ENCODE results near the gene TTC23. TPM values are rescaled to one million over a fixed set of nuclear protein-coding genes. Genes with fewer than 3 reads are reported as not detected.
A peak's percentile ranks its signal among the peaks of the same experiment; 100 is the strongest.

TTC23 gene
- polyA plus RNA-seq, 2 donors = 7.2 to 8.4 TPM

GRCh38 chr15:99182791-99183190, 66.6 kb downstream of the TTC23 start:
- peaks cover 0 to 2% of the 10 kb centered on the region in 2 donors for H3K4me1 ChIP-seq (ENCODE audit: control insufficient read depth in 2 of 2, insufficient read depth in 2 of 2, low read length in 1 of 2)
- H3K36me3 ChIP-seq (ENCODE audit: control insufficient read depth in 2 of 2, insufficient read depth in 2 of 2, low read length in 1 of 2) = peaks cover 0 to 2% of the 10 kb centered on the region in 2 donors
- no peak overlapping the region for H3K4me3 ChIP-seq (ENCODE audit: low read depth in 1 of 2, low read length in 2 of 2)
- no peaks in the 10 kb centered on the region for H3K27me3 ChIP-seq (ENCODE audit: control insufficient read depth in 1 of 2, insufficient read depth in 2 of 2, low read length in 2 of 2)
- no peaks in the 10 kb centered on the region for H3K9me3 ChIP-seq (ENCODE audit: control insufficient read depth in 2 of 2, insufficient read depth in 1 of 2, low read depth in 1 of 2, low read length in 1 of 2)
- WGBS, 2 donors = 84 to 93% methylated on average over 1 of the region's 1 CpG
- no peak overlapping the region for H3K27ac ChIP-seq (ENCODE audit: low read depth in 2 of 2, low read length in 1 of 2)

- no peak overlapping the region for H3K4me3 ChIP-seq (ENCODE audit: low read depth in 1 of 2, low read length in 2 of 2)
- WGBS, 2 donors = 38 to 48% methylated on average over 4 of the region's 4 CpGs
- peaks cover 0 to 2% of the 10 kb centered on the region in 2 donors for H3K4me1 ChIP-seq (ENCODE audit: control insufficient read depth in 2 of 2, insufficient read depth in 2 of 2, low read length in 1 of 2)
- no peaks in the 10 kb centered on the region for H3K9me3 ChIP-seq (ENCODE audit: control insufficient read depth in 2 of 2, insufficient read depth in 1 of 2, low read depth in 1 of 2, low read length in 1 of 2)
- H3K36me3 ChIP-seq (ENCODE audit: control insufficient read depth in 2 of 2, insufficient read depth in 2 of 2, low read length in 1 of 2) = peaks cover 0 to 2% of the 10 kb centered on the region in 2 donors
- H3K27ac ChIP-seq (ENCODE audit: low read depth in 2 of 2, low read length in 1 of 2) = peak overlapping the region; percentile 0 to 61
- H3K27me3 ChIP-seq (ENCODE audit: control insufficient read depth in 1 of 2, insufficient read depth in 2 of 2, low read length in 2 of 2) = no peaks in the 10 kb centered on the region
These were observed 67.8 kb downstream of the TTC23 start for GRCh38 chr15:99181545-99181971.

- H3K4me3 ChIP-seq (ENCODE audit: low read depth in 1 of 2, low read length in 2 of 2) = no peak overlapping the region
- no peaks in the 10 kb centered on the region for H3K27me3 ChIP-seq (ENCODE audit: control insufficient read depth in 1 of 2, insufficient read depth in 2 of 2, low read length in 2 of 2)
- H3K36me3 ChIP-seq (ENCODE audit: control insufficient read depth in 2 of 2, insufficient read depth in 2 of 2, low read length in 1 of 2) = peaks cover 0 to 2% of the 10 kb centered on the region in 2 donors
- 75 to 90% methylated on average over 2 of the region's 2 CpGs for WGBS, 2 donors
- no peaks in the 10 kb centered on the region for H3K9me3 ChIP-seq (ENCODE audit: control insufficient read depth in 2 of 2, insufficient read depth in 1 of 2, low read depth in 1 of 2, low read length in 1 of 2)
- H3K27ac ChIP-seq (ENCODE audit: low read depth in 2 of 2, low read length in 1 of 2) = peak overlapping the region in 1 of 2 donors; percentile 61
- H3K4me1 ChIP-seq (ENCODE audit: control insufficient read depth in 2 of 2, insufficient read depth in 2 of 2, low read length in 1 of 2) = peaks cover 0 to 2% of the 10 kb centered on the region in 2 donors
These were observed 68.4 kb downstream of the TTC23 start for GRCh38 chr15:99180964-99181306.

- WGBS, 2 donors = 52 to 69% methylated on average over 3 of the region's 3 CpGs
- no peaks in the 10 kb centered on the region for H3K27me3 ChIP-seq (ENCODE audit: control insufficient read depth in 1 of 2, insufficient read depth in 2 of 2, low read length in 2 of 2)
- H3K4me3 ChIP-seq (ENCODE audit: low read depth in 1 of 2, low read length in 2 of 2) = no peak overlapping the region
- H3K36me3 ChIP-seq (ENCODE audit: control insufficient read depth in 2 of 2, insufficient read depth in 2 of 2, low read length in 1 of 2) = peaks cover 0 to 2% of the 10 kb centered on the region in 2 donors
- H3K4me1 ChIP-seq (ENCODE audit: control insufficient read depth in 2 of 2, insufficient read depth in 2 of 2, low read length in 1 of 2) = peaks cover 0 to 2% of the 10 kb centered on the region in 2 donors
- peak overlapping the region in 1 of 2 donors; percentile 5 for H3K27ac ChIP-seq (ENCODE audit: low read depth in 2 of 2, low read length in 1 of 2)
- H3K9me3 ChIP-seq (ENCODE audit: control insufficient read depth in 2 of 2, insufficient read depth in 1 of 2, low read depth in 1 of 2, low read length in 1 of 2) = no peaks in the 10 kb centered on the region
These were observed 69.1 kb downstream of the TTC23 start for GRCh38 chr15:99180086-99180963.

GRCh38 chr15:99177679-99178078, 71.7 kb downstream of the TTC23 start:
- no peaks in the 10 kb centered on the region for H3K27me3 ChIP-seq (ENCODE audit: control insufficient read depth in 1 of 2, insufficient read depth in 2 of 2, low read length in 2 of 2)
- no peak overlapping the region for H3K4me3 ChIP-seq (ENCODE audit: low read depth in 1 of 2, low read length in 2 of 2)
- H3K9me3 ChIP-seq (ENCODE audit: control insufficient read depth in 2 of 2, insufficient read depth in 1 of 2, low read depth in 1 of 2, low read length in 1 of 2) = no peaks in the 10 kb centered on the region
- H3K4me1 ChIP-seq (ENCODE audit: control insufficient read depth in 2 of 2, insufficient read depth in 2 of 2, low read length in 1 of 2) = peaks cover 0 to 2% of the 10 kb centered on the region in 2 donors
- no peak overlapping the region for H3K27ac ChIP-seq (ENCODE audit: low read depth in 2 of 2, low read length in 1 of 2)
- 66 to 85% methylated on average over 2 of the region's 2 CpGs for WGBS, 2 donors
- H3K36me3 ChIP-seq (ENCODE audit: control insufficient read depth in 2 of 2, insufficient read depth in 2 of 2, low read length in 1 of 2) = peaks cover 0 to 9% of the 10 kb centered on the region in 2 donors

- Histone ChIP-seq H3K27me3 (ENCODE audit: control insufficient read depth in 1 of 2, insufficient read depth in 2 of 2, low read length in 2 of 2) (no peaks in the 10 kb centered on the region), H3K4me1 (ENCODE audit: control insufficient read depth in 2 of 2, insufficient read depth in 2 of 2, low read length in 1 of 2) (peaks cover 0 to 2% of the 10 kb centered on the region in 2 donors), H3K27ac (ENCODE audit: low read depth in 2 of 2, low read length in 1 of 2) (peak overlapping the region in 1 of 2 donors; percentile 34), H3K36me3 (ENCODE audit: control insufficient read depth in 2 of 2, insufficient read depth in 2 of 2, low read length in 1 of 2) (peaks cover 2 to 12% of the 10 kb centered on the region in 2 donors), H3K4me3 (ENCODE audit: low read depth in 1 of 2, low read length in 2 of 2) (no peak overlapping the region), H3K9me3 (ENCODE audit: control insufficient read depth in 2 of 2, insufficient read depth in 1 of 2, low read depth in 1 of 2, low read length in 1 of 2) (no peaks in the 10 kb centered on the region)
- 85 to 88% methylated on average over 2 of the region's 2 CpGs for WGBS, 2 donors
These were observed 72.6 kb downstream of the TTC23 start for GRCh38 chr15:99176757-99177156.

GRCh38 chr15:99174567-99175395, 74.6 kb downstream of the TTC23 start:
- Histone ChIP-seq H3K4me3 (ENCODE audit: low read depth in 1 of 2, low read length in 2 of 2) (no peak overlapping the region), H3K27me3 (ENCODE audit: control insufficient read depth in 1 of 2, insufficient read depth in 2 of 2, low read length in 2 of 2) (no peaks in the 10 kb centered on the region), H3K27ac (ENCODE audit: low read depth in 2 of 2, low read length in 1 of 2) (peak overlapping the region; percentile 40 to 74), H3K9me3 (ENCODE audit: control insufficient read depth in 2 of 2, insufficient read depth in 1 of 2, low read depth in 1 of 2, low read length in 1 of 2) (no peaks in the 10 kb centered on the region), H3K4me1 (ENCODE audit: control insufficient read depth in 2 of 2, insufficient read depth in 2 of 2, low read length in 1 of 2) (no peaks in the 10 kb centered on the region), H3K36me3 (ENCODE audit: control insufficient read depth in 2 of 2, insufficient read depth in 2 of 2, low read length in 1 of 2) (peaks cover 2 to 17% of the 10 kb centered on the region in 2 donors)
- WGBS, 2 donors = 66 to 72% methylated on average over 15 of the region's 15 CpGs

GRCh38 chr15:99172989-99173388, 76.4 kb downstream of the TTC23 start:
- Histone ChIP-seq H3K27me3 (ENCODE audit: control insufficient read depth in 1 of 2, insufficient read depth in 2 of 2, low read length in 2 of 2) (no peaks in the 10 kb centered on the region), H3K36me3 (ENCODE audit: control insufficient read depth in 2 of 2, insufficient read depth in 2 of 2, low read length in 1 of 2) (peaks cover 2 to 18% of the 10 kb centered on the region in 2 donors), H3K4me3 (ENCODE audit: low read depth in 1 of 2, low read length in 2 of 2) (no peak overlapping the region), H3K9me3 (ENCODE audit: control insufficient read depth in 2 of 2, insufficient read depth in 1 of 2, low read depth in 1 of 2, low read length in 1 of 2) (no peaks in the 10 kb centered on the region), H3K4me1 (ENCODE audit: control insufficient read depth in 2 of 2, insufficient read depth in 2 of 2, low read length in 1 of 2) (no peaks in the 10 kb centered on the region), H3K27ac (ENCODE audit: low read depth in 2 of 2, low read length in 1 of 2) (peak overlapping the region; percentile 36 to 41)
- 88 to 93% methylated on average over 3 of the region's 3 CpGs for WGBS, 2 donors

- Histone ChIP-seq H3K4me3 (ENCODE audit: low read depth in 1 of 2, low read length in 2 of 2) (no peak overlapping the region), H3K9me3 (ENCODE audit: control insufficient read depth in 2 of 2, insufficient read depth in 1 of 2, low read depth in 1 of 2, low read length in 1 of 2) (no peaks in the 10 kb centered on the region), H3K27me3 (ENCODE audit: control insufficient read depth in 1 of 2, insufficient read depth in 2 of 2, low read length in 2 of 2) (no peaks in the 10 kb centered on the region), H3K36me3 (ENCODE audit: control insufficient read depth in 2 of 2, insufficient read depth in 2 of 2, low read length in 1 of 2) (peaks cover 2 to 18% of the 10 kb centered on the region in 2 donors), H3K27ac (ENCODE audit: low read depth in 2 of 2, low read length in 1 of 2) (peak overlapping the region; percentile 12 to 20), H3K4me1 (ENCODE audit: control insufficient read depth in 2 of 2, insufficient read depth in 2 of 2, low read length in 1 of 2) (no peaks in the 10 kb centered on the region)
- WGBS, 2 donors = 95% methylated on average over 4 of the region's 4 CpGs
These were observed 77.2 kb downstream of the TTC23 start for GRCh38 chr15:99172171-99172570.
